Measurements from ENCODE around the gene FOXD1. TPM values are rescaled to one million over a fixed set of nuclear protein-coding genes. Genes with fewer than 3 reads are reported as not detected.
A peak's percentile ranks its signal among the peaks of the same experiment; 100 is the strongest.

Gene FOXD1
- total RNA-seq, 1 donor from 2014 or later: 0.52 TPM

DNA sequence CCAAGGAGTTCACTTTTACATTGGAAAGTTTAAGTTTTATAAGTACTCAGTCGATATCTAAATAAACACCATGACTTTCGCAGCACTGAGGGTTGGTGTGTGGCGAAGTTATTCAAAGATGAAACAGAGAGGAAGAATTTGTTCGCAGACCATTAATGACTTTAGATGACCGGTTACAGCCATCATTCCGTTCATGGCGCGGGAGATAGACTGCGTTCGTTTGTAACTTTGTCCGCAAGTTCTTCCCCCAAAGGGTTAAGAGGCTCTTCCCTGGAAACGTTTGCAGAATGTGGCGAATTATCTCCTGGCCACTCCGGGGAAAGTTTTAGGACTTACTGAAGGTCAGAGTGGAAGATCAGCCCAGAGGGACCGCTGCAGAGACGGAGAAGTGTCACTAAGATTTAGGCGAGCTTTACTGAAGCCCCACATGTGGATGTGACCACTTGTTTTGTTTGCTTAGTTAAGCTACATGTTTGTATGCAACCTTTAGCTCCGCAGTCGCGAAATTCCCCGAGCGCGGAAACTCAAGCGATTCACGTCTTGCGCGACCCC is 2.2 kb upstream of the FOXD1 start:
- no peak overlapping the region for H3K9ac ChIP-seq (ENCODE audit: low read depth in 1 of 3, low read length in 3 of 3)
- no peaks in the 10 kb centered on the region for H3K36me3 ChIP-seq (ENCODE audit: control insufficient read depth in 3 of 3, insufficient read depth in 3 of 3, low read length in 3 of 3)
- H3K27me3 ChIP-seq (ENCODE audit: control insufficient read depth in 3 of 3, insufficient read depth in 3 of 3, low read length in 3 of 3): peaks cover 66 to 75% (median 72%) of the 10 kb centered on the region in 3 donors
- H3K9me3 ChIP-seq (ENCODE audit: control insufficient read depth in 3 of 3, low read length in 3 of 3): no peaks in the 10 kb centered on the region
- no peak overlapping the region for H3K27ac ChIP-seq (ENCODE audit: low read depth, low read length)
- H3K4me1 ChIP-seq (ENCODE audit: control insufficient read depth in 3 of 3, insufficient read depth in 3 of 3, low read length in 3 of 3): peaks cover 14 to 23% (median 20%) of the 10 kb centered on the region in 3 donors
- no peak overlapping the region for H3K4me3 ChIP-seq (ENCODE audit: low read length in 3 of 3)

DNA sequence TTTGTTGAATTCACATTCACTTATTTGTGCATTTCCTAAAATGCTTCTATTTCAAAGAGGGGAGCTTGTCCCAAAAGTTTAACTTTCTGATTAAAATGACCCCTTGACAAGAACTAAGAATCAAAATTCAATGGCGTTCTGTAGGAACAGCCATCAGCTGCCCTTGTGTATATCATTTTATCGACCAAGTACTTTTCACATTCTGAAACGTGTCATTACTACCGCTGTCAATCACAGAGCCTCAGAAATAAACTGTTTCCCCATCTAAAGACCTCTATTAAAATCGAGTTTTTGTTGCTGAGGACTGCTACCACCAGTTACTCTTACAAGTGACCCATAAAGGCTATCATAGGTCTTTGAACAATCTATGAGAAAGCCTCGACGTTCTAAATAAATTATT is 1.6 kb upstream of the FOXD1 start:
- Histone ChIP-seq H3K36me3 (ENCODE audit: control insufficient read depth in 3 of 3, insufficient read depth in 3 of 3, low read length in 3 of 3) (no peaks in the 10 kb centered on the region), H3K27me3 (ENCODE audit: control insufficient read depth in 3 of 3, insufficient read depth in 3 of 3, low read length in 3 of 3) (peaks cover 72 to 82% (median 78%) of the 10 kb centered on the region in 3 donors), H3K9me3 (ENCODE audit: control insufficient read depth in 3 of 3, low read length in 3 of 3) (no peaks in the 10 kb centered on the region), H3K4me1 (ENCODE audit: control insufficient read depth in 3 of 3, insufficient read depth in 3 of 3, low read length in 3 of 3) (peaks cover 14 to 23% (median 20%) of the 10 kb centered on the region in 3 donors), H3K9ac (ENCODE audit: low read depth in 1 of 3, low read length in 3 of 3) (no peak overlapping the region), H3K27ac (ENCODE audit: low read depth, low read length) (no peak overlapping the region), H3K4me3 (ENCODE audit: low read length in 3 of 3) (no peak overlapping the region)

- Histone ChIP-seq H3K9ac (ENCODE audit: low read depth in 1 of 3, low read length in 3 of 3) (no peak overlapping the region), H3K4me1 (ENCODE audit: control insufficient read depth in 3 of 3, insufficient read depth in 3 of 3, low read length in 3 of 3) (peaks cover 14 to 23% (median 20%) of the 10 kb centered on the region in 3 donors), H3K36me3 (ENCODE audit: control insufficient read depth in 3 of 3, insufficient read depth in 3 of 3, low read length in 3 of 3) (no peaks in the 10 kb centered on the region), H3K4me3 (ENCODE audit: low read length in 3 of 3) (peak overlapping the region; percentile 49 to 62 (median 60)), H3K27ac (ENCODE audit: low read depth, low read length) (no peak overlapping the region), H3K9me3 (ENCODE audit: control insufficient read depth in 3 of 3, low read length in 3 of 3) (no peaks in the 10 kb centered on the region), H3K27me3 (ENCODE audit: control insufficient read depth in 3 of 3, insufficient read depth in 3 of 3, low read length in 3 of 3) (peaks cover 82 to 88% (median 83%) of the 10 kb centered on the region in 3 donors)
These were observed 781 bp downstream of the FOXD1 start for GRCh38 chr5:73447530-73448462.

DNA sequence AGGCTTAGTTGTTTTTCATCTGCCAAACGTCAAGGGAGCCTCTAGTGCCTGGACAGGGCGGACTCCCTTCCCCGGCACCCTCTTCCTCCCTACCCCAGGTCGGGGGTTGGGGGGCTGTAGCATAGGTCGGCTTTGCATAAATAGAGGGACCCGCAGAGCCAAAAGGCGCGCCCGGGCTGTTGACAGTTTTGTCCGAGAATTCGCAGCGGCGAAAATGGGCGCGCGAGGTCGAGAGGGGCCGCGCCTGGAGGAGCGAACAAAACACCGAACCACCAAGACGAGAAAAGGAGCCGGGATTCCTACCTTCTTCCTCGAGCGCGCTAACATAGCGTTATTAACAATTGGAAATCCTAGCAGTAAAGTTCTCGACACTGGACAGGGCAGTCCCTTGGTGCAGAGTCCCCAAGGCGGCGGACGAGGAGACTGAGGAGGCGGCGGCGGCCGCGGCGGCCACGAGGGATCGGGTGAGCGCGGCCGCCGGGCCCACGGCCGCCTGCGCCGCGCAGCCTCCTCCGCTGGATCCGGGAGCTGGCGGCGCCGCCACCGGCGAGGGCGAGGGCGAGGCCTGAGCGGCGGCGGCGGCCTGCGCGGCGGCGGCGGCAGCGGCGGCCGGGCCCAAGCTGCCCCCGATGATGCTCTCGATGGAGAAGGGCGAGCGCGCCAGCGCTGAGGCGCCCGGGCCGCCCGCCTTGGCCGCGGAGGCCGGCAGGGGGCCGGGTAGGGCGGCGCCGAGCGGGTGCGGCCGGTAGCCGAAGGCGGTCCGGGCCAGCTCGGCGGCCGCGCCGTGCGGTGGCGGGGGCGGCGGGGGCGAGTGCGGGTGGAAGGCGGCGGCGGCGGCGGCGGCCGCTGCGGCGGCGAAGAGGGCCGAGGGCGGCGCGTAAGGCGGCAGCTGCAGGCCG is 1.7 kb downstream of the FOXD1 start:
- Histone ChIP-seq H3K9me3 (ENCODE audit: control insufficient read depth in 3 of 3, low read length in 3 of 3) (no peaks in the 10 kb centered on the region), H3K9ac (ENCODE audit: low read depth in 1 of 3, low read length in 3 of 3) (no peak overlapping the region), H3K27ac (ENCODE audit: low read depth, low read length) (no peak overlapping the region), H3K4me3 (ENCODE audit: low read length in 3 of 3) (peak overlapping the region in 1 of 3 donors; percentile 36), H3K4me1 (ENCODE audit: control insufficient read depth in 3 of 3, insufficient read depth in 3 of 3, low read length in 3 of 3) (peaks cover 14 to 23% (median 19%) of the 10 kb centered on the region in 3 donors), H3K36me3 (ENCODE audit: control insufficient read depth in 3 of 3, insufficient read depth in 3 of 3, low read length in 3 of 3) (no peaks in the 10 kb centered on the region), H3K27me3 (ENCODE audit: control insufficient read depth in 3 of 3, insufficient read depth in 3 of 3, low read length in 3 of 3) (peaks cover 82 to 88% (median 83%) of the 10 kb centered on the region in 3 donors)

- Histone ChIP-seq H3K4me1 (ENCODE audit: control insufficient read depth in 3 of 3, insufficient read depth in 3 of 3, low read length in 3 of 3) (peaks cover 9 to 16% (median 13%) of the 10 kb centered on the region in 3 donors), H3K9ac (ENCODE audit: low read depth in 1 of 3, low read length in 3 of 3) (no peak overlapping the region), H3K4me3 (ENCODE audit: low read length in 3 of 3) (peak overlapping the region in 1 of 3 donors; percentile 36)
These were observed 2.6 kb downstream of the FOXD1 start for GRCh38 chr5:73445665-73446630.

GRCh38 chr5:73444499-73445438 is 3.8 kb downstream of the FOXD1 start:
- Histone ChIP-seq H3K9me3 (ENCODE audit: control insufficient read depth in 3 of 3, low read length in 3 of 3) (no peaks in the 10 kb centered on the region), H3K4me1 (ENCODE audit: control insufficient read depth in 3 of 3, insufficient read depth in 3 of 3, low read length in 3 of 3) (peaks cover 9 to 14% (median 13%) of the 10 kb centered on the region in 3 donors), H3K4me3 (ENCODE audit: low read length in 3 of 3) (no peak overlapping the region), H3K27me3 (ENCODE audit: control insufficient read depth in 3 of 3, insufficient read depth in 3 of 3, low read length in 3 of 3) (peaks cover 79 to 85% (median 81%) of the 10 kb centered on the region in 3 donors), H3K9ac (ENCODE audit: low read depth in 1 of 3, low read length in 3 of 3) (no peak overlapping the region), H3K36me3 (ENCODE audit: control insufficient read depth in 3 of 3, insufficient read depth in 3 of 3, low read length in 3 of 3) (no peaks in the 10 kb centered on the region), H3K27ac (ENCODE audit: low read depth, low read length) (no peak overlapping the region)

More at GRCh38 chr5:73445665-73446630, 2.6 kb downstream of the FOXD1 start:
- Histone ChIP-seq H3K27ac (ENCODE audit: low read depth, low read length) (no peak overlapping the region), H3K36me3 (ENCODE audit: control insufficient read depth in 3 of 3, insufficient read depth in 3 of 3, low read length in 3 of 3) (no peaks in the 10 kb centered on the region), H3K27me3 (ENCODE audit: control insufficient read depth in 3 of 3, insufficient read depth in 3 of 3, low read length in 3 of 3) (peaks cover 82 to 86% (median 83%) of the 10 kb centered on the region in 3 donors), H3K9me3 (ENCODE audit: control insufficient read depth in 3 of 3, low read length in 3 of 3) (no peaks in the 10 kb centered on the region)

DNA sequence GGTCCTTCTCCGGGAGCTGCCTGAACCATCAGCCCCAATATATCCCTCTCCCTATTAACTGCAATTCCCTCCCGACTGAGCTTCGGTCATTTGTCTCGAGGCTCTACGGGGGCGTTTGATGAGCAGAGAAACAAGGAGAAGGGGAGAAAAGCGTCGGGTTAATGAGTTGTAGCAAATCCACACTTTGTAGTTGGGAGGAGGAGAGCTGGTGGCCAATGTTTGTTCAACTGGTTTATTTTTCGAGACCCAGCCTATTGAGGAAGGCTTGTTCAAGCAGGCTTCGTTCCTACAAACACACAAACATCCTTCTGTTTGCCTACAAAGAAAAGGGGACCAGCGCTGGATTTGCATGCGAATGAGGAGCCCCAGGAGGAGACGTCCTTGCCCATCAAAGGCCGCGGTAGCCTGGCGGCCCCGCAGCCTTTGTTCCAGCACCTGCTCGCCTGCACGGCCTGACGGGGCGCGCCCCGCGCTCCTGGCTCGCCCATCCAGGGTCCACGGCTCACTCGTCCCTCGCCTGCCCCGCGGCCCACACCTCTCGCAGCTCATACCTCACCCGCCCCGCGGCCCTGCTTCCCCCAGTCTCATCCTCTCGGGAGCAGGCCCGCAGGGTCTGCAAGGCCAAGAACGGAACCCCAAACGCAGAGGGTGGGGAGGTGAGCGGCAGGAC is 4.6 kb downstream of the FOXD1 start:
- Histone ChIP-seq H3K9ac (ENCODE audit: low read depth in 1 of 3, low read length in 3 of 3) (no peak overlapping the region), H3K4me1 (ENCODE audit: control insufficient read depth in 3 of 3, insufficient read depth in 3 of 3, low read length in 3 of 3) (peaks cover 8 to 12% (median 11%) of the 10 kb centered on the region in 3 donors), H3K36me3 (ENCODE audit: control insufficient read depth in 3 of 3, insufficient read depth in 3 of 3, low read length in 3 of 3) (no peaks in the 10 kb centered on the region), H3K27ac (ENCODE audit: low read depth, low read length) (no peak overlapping the region), H3K9me3 (ENCODE audit: control insufficient read depth in 3 of 3, low read length in 3 of 3) (no peaks in the 10 kb centered on the region), H3K27me3 (ENCODE audit: control insufficient read depth in 3 of 3, insufficient read depth in 3 of 3, low read length in 3 of 3) (peaks cover 80 to 85% (median 83%) of the 10 kb centered on the region in 3 donors), H3K4me3 (ENCODE audit: low read length in 3 of 3) (no peak overlapping the region)

Measured in skeletal muscle tissue (tissue), 4 donors.